AG04450 (cell line): ENCODE data around the gene IMMP2L. TPM values are rescaled to one million over a fixed set of nuclear protein-coding genes. Genes with fewer than 3 reads are reported as not detected.

Experiments
- CTCF ChIA-PET: fragments of 300-600, 350-600 bp; formaldehyde crosslinking; extraction: SDS; loops from one replicate; lab custom pipeline; 2022; ENCODE audit warnings: antibody characterized with exemption, inconsistent platforms; lab: Charles Lee
- POLR2A ChIA-PET: fragments of 350-600 bp; formaldehyde crosslinking; extraction: SDS; loops from one replicate; lab custom pipeline; 2021; ENCODE audit warnings: antibody characterized with exemption, inconsistent platforms; lab: Yijun Ruan, JAX
- DNase-seq: peaks from one replicate; pipeline ENCODE4 v3.0.0-alpha.2; 2011; ENCODE audit warnings: low read depth, low spot score
- H3K27ac ChIP-seq: one replicate; pipeline ENCODE4 v1.5.1; 2012; ENCODE audit warnings: low read depth, low read length, control low read depth
- H3K27me3 ChIP-seq: one replicate; pipeline ENCODE4 v1.6.0; 2012; ENCODE audit warnings: low read length; ENCODE audit not compliant: control insufficient read depth, insufficient read depth
- H3K4me3 ChIP-seq: 2 replicates; pipeline ENCODE4 v1.5.1; 2011; ENCODE audit warnings: mild to moderate bottlenecking, low read depth, low read length, control low read depth
- H3K9me3 ChIP-seq: 2 replicates; pipeline ENCODE4 v1.5.1; 2012; ENCODE audit warnings: low read length; ENCODE audit not compliant: control insufficient read depth, insufficient read depth
- polyA plus RNA-seq: library from polyadenylated mRNA; depleted of rRNA; stranded (reverse); fragments of >200 nt; gene quantifications from 2 replicates; pipeline ENCODE4 v1.2.3, GENCODE V29; 2011
- TF ChIP-seq, protein P1 (sequence below): IDR thresholded peaks from 2 replicates; pipeline ENCODE4 v1.5.1; 2011; ENCODE audit warnings: low read depth, low read length, control low read depth, inconsistent platforms

The IMMP2L gene
- polyA plus RNA-seq, 1 experiment: 8.0 TPM

- Histone ChIP-seq H3K4me3 (no peak overlapping the region), H3K9me3 (no peaks in the 10 kb centered on the region; the same call in 1 of the 2 replicates), H3K27ac (no peak overlapping the region), H3K27me3 (no peaks in the 10 kb centered on the region)
- DNase-seq: no peak
- TF ChIP-seq, protein P1, sequence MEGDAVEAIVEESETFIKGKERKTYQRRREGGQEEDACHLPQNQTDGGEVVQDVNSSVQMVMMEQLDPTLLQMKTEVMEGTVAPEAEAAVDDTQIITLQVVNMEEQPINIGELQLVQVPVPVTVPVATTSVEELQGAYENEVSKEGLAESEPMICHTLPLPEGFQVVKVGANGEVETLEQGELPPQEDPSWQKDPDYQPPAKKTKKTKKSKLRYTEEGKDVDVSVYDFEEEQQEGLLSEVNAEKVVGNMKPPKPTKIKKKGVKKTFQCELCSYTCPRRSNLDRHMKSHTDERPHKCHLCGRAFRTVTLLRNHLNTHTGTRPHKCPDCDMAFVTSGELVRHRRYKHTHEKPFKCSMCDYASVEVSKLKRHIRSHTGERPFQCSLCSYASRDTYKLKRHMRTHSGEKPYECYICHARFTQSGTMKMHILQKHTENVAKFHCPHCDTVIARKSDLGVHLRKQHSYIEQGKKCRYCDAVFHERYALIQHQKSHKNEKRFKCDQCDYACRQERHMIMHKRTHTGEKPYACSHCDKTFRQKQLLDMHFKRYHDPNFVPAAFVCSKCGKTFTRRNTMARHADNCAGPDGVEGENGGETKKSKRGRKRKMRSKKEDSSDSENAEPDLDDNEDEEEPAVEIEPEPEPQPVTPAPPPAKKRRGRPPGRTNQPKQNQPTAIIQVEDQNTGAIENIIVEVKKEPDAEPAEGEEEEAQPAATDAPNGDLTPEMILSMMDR: no peak
- ChIA-PET POLR2A (no interaction called here), CTCF (no interaction called here)
Observed at GRCh38 chr7:110905773-110906566, 656.3 kb downstream of the IMMP2L start.

- no peaks in the 10 kb centered on the region for H3K27me3 ChIP-seq
- no peak overlapping the region for H3K27ac ChIP-seq
- ChIA-PET CTCF (no interaction called here), POLR2A (no interaction called here)
- DNase-seq: no peak
- TF ChIP-seq, protein P1: no peak
- H3K9me3 ChIP-seq: no peaks in the 10 kb centered on the region
- H3K4me3 ChIP-seq: no peak overlapping the region
Observed at GRCh38 chr7:110898516-110898915, 663.8 kb downstream of the IMMP2L start.

DNA sequence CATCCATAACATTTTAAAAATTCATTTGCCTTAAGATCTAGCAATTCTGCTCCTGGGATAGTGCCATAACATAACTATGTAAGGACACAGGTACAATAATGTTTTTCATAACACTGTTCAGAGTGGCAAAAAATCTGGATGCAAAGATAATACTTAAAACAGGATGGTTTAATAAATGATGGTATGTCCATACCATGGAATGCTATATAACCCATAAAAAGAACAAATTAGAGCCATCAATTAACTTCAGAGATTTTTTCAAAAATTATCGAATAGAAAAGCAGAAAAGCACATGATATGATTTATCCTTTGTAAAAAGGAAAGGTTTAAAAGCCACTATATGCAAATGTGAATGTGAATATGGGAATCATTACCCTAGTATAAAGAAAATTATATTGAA lies 664.8 kb downstream of the IMMP2L start:
- ChIA-PET CTCF (no interaction called here), POLR2A (no interaction called here)
- TF ChIP-seq, protein P1: no peak

DNA sequence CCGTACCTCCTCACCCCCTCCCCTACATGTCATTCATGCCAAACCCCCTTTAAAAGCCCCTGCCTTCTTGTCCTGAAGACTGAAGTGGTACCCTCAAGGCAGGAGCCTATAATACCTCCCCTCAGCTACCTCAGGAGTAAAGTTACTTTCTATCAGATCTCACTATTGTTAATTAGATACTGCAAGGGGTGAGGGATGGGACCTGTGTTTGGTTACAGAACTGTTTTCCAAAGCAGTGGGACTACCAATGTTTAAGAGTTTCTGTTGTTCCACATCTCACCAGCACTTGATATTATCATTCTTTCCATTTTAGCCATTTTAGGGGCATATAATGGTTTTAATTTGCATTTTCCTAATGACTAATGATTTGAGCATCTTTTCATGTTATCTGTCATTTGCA lies 668.2 kb downstream of the IMMP2L start:
- POLR2A ChIA-PET: no interaction called here
- no peaks in the 10 kb centered on the region for H3K27me3 ChIP-seq
- TF ChIP-seq, protein P1: no peak
- CTCF ChIA-PET: no interaction called here
- no peak for DNase-seq
- no peak overlapping the region for H3K27ac ChIP-seq
- no peak overlapping the region for H3K4me3 ChIP-seq
- no peaks in the 10 kb centered on the region for H3K9me3 ChIP-seq

More for the DNA sequence above, 664.8 kb downstream of the IMMP2L start:
- DNase-seq: no peak
- H3K9me3 ChIP-seq: no peaks in the 10 kb centered on the region
- H3K4me3 ChIP-seq: no peak overlapping the region
- no peaks in the 10 kb centered on the region for H3K27me3 ChIP-seq
- H3K27ac ChIP-seq: no peak overlapping the region

DNA sequence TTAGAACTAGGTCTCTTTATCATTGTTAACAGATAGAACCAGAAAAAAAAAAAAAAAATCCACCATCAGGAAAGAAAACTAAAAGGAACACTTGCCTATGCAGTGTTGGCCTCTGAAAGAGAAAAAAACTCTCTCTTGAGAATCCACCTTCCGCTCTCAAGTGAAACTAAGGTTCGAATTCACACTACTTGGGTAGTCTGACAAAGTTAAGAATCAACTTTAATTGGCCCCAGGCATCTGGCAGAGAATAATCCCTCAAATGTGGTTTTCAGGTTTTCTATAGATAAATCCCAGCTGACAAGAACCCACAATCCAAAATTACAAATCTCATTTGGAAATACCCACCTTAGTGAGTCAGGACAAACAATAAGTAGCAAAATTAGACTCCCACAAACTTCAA lies 671.1 kb downstream of the IMMP2L start:
- CTCF ChIA-PET: no interaction called here
- Histone ChIP-seq H3K27ac (no peak overlapping the region), H3K4me3 (no peak overlapping the region), H3K9me3 (no peaks in the 10 kb centered on the region), H3K27me3 (no peaks in the 10 kb centered on the region)
- TF ChIP-seq, protein P1: no peak
- DNase-seq: no peak
- POLR2A ChIA-PET: no interaction called here
